Brain pericyte (primary cell): ENCODE results near the gene DAPK2.
"Not testable (repeated sequence)": the region's sequence is repeated elsewhere in the genome, so short reads cannot be mapped to it uniquely, and the experiment has no call there.

ENCODE experiments used
- DNase-seq: peaks from one replicate; pipeline ENCODE4 v3.0.0-alpha.2; 2012; ENCODE audit warnings: low read depth, low spot score

DAPK2 gene

DNA sequence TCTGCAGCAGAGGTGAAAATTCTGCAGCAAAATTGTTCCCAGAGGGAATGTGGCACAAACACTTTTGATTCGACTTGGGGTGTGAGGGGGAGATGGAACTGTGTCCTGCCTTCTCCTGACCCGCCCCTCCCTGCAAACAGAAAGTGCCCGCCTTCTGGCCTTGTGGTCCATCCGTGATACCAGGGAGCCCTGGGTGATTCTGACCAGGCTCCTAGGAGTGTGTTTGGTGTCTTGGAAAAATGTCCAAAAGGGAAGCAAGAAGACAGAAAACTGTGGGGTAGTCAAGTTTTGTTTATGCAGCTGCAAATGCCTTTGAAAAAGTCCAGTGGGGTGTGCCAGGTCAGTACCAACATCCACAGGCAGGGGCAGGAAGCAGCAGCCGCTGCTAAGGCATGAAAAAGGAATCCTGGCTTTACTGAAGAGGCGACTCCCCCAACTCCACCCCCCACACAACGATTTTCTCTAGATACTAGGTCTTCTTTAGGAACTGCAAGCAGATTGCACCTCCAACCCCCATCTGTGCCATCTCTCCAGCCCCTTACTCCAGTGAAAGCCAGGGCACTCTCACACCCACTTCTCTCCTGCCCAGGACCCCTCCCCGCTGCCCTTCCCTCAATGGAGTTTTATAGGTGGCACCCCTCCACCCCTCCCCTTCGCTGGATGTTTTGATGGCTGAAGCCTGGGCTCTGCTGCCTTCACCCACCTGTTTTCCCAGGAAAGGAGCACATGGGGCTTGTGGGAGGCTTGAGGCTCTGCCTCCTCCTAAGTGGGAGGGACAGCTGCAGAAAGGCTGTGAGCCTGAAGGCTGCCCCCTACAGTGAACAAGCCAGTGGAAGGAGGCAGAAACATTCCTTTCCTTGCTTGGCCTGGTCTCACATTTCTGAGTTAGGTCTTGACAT, 130.2 kb downstream of the DAPK2 start:
- DNase-seq: peak; percentile 73

DNA sequence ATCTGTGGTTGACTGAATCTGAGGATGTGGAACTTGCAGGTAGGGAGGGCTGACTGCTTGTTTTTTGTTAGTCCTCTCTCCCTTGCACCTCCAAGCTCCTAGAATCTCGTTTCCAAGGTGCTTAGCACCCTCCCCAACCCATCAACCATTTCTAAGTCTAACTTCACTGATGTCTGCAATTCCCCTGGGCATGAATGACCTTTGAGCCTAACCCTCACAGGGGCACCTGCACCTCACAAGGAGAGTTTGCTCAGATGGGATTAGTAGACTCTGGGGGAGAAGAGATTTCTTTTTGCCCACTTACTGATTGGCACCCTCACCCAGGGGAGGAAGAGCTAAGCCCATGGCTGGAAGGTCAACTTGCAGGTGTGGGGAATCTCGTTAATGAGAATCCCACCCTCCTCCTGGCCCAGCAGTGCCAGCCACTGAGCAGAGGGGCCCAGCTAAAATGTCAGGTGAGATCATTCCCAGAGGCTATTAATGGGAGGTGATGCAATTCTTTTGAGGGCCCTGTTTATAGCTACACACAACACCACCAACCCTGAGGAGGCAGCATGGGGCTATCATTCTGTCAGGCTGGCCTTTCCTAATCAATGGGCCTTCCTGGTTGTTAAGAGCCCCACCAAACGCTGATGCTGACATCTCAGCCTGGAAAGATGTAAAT, 130.9 kb downstream of the DAPK2 start:
- DNase-seq: no peak

DNA sequence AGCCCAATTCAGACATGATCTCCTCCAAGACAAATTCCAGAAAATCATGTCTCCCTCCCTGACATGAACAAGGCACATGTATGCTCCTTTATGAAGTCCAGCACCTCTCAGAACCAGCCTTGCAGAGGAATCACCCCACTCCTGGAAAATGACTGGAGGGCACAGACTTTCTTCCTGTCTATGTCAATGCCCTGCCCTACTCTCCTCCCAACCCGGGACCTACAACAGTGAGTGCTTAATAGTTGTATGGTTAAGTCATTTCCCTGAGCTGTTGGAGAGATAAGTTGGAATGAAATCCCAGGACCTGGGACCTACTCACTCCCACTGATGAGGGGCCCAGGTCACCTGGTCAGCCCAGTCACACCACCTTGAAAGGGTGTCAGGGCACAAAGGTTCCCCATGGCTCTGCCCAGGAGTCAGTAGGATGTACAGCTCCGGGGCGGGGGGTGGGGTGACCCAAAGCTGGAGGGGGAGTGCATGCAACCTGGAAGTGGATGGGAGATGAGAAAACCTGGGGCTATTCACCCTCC, 132.4 kb downstream of the DAPK2 start:
- DNase-seq: no peak

DNA sequence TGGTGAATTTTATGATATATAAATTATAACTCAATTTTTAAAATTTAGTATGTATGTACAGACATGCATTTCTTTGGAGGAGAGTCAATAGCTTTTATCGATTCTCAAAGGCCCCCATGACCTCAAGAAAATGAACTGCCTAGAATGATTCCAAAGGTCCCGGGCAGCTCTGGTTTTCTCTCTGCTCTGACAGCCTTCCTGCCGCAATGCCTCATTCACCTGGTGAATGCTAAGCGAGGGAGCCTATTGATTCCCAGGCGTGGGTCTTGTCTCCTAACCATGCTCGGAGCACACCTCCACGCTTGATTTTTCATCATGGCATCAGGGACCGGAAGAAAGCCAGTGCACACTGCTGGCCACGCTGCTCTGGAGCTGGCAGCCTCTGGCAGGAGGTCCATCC, 132.9 kb downstream of the DAPK2 start:
- DNase-seq: no peak

DNA sequence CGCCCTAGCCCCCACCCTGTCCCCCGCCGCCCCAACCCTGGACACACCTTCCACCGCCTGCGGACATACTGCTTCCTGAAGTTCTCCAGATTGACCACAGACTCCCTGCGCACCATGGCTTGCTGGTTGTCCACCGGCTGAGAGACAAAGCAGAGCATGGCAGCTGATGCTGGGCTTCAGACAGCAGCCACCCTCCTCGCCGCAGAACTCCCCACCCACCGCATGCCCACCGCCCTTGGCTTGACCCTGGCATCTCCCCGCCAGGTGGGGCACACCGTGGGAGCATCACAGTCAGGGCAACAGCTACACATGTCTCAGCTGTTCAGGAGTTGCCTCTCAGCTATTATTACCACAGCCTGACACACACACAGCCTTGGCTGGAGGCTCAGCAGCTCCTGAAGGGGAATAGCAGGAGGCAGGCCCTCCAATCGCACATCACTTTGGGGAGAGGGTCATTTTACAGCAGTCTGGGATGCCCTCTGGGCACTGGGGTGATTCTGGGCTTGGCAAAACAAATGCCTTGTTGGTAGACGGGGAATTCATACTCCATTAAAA, 134.1 kb downstream of the DAPK2 start:
- no peak for DNase-seq

DNA sequence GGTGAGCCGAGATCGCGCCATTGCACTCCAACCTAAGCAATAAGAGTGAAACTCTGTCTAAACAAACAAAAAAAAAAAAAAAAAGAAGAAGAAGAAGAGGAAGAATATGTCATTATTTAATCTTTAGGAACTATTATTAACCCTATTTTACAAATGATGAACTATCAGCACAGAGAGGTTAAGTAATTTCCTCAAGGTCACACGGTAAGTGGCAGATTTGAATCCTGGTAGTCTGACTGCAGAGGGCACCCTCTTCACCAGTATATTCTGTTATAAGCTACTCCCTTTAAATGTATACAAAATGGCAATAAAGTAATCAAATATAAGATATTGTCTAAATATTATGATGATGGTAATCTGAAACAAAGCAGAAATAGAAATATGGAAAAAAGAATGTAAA, 135.1 kb downstream of the DAPK2 start:
- DNase-seq: no peak

DNA sequence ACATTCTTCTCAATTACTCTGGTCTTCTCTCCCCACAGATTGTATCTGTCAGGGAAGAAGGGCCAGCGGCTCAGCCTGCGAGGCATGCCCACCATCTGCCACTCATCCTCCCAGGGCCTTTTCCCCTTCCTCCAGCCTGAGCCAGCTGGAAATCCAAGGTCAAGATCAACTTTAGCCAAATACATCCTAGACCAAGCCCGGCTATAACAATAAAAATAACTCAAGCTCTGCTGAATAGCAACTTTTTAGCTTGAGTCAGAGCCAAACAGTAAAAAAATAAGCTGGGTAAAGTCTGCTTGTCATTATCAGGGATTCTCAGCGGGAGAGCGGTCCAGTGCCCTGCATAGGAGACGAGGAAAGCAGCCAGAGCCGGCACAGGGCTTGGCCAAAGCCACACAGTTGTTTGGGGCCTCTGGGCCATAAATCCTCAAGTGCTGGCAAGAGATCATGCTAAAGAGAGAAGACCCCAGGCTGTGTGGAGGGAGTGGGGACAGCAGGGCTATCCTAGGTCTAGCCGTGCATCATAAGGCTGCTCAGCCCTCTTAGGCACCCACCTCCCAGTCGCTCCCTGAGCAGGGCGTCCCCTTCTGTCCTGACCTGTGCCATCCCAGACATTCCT, 136.4 kb downstream of the DAPK2 start:
- DNase-seq: peak; percentile 75

DNA sequence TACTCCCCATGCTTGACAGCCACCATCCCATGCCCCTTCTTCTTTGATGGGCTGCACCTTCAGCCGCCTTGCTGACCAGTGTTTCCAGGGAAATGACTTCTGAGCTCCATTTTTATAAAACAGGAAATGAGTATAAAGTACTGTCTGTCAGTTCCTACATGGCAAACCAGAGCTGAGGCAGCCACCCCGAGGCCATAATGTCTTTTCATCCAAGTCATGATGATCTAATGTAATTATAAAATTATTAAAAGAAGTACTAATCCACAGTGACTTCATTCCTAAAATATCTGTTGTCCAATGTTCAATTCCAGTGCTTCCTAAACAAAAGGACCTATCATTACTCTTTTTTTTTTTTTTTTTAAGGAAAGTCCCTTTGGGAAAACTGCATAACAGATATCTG, 137.3 kb downstream of the DAPK2 start:
- DNase-seq: no peak

DNA sequence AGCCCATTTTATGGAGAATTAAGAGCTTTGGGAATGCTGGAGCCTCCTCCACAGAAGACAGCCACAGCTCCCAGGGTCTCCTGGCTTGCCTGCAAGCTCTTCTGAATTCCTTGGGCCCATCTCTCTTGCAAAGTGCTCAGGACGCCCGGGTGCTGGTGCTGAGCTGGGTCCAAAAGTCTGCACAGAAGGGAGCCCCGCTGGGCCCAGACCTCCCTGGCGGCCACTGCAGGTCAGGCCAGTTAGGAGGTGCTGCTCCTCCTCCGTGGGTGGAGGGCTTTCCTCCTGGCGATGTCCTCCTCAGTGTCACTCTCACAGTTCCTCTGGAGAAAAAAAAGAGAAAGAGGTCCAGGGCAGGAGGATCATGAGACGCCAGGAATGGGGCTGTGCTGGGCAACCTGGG, 138.0 kb downstream of the DAPK2 start:
- DNase-seq: no peak

DNA sequence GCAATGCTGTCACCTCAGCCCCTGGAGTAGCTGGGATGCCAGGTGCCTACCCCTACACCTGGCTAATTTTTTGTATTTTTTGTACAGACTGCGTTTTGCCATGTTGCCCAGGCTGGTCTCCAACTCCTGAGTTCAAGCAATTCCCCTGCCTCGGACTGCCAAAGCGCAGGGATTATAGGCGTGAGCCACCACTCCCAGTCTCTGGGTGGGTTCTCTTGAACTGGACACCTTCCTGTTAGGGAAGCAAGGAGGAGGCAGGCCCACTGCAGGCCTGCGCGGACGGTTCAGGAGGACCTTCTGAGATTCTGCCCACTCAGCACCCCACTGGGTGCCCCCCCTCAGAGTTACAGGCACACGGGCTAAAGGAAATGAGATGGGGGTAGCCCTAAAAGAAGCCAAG, 138.8 kb downstream of the DAPK2 start:
- no peak for DNase-seq

DNA sequence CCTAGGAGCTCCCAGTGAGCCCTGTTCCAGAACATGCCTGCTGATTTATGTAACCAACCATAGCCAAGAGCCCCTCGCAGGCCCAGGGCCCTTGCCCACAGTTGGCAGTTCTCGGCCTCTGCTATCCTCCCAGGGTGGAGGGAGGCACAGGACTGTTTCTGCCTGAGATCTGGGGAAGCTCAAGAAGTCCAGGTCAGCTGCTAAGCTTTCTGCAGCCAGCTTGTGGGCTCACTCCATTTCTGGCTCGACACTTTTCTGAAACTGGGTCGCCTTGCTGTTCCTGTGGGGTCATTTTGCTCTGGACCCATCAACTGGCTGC, 140.1 kb downstream of the DAPK2 start:
- no peak for DNase-seq

DNA sequence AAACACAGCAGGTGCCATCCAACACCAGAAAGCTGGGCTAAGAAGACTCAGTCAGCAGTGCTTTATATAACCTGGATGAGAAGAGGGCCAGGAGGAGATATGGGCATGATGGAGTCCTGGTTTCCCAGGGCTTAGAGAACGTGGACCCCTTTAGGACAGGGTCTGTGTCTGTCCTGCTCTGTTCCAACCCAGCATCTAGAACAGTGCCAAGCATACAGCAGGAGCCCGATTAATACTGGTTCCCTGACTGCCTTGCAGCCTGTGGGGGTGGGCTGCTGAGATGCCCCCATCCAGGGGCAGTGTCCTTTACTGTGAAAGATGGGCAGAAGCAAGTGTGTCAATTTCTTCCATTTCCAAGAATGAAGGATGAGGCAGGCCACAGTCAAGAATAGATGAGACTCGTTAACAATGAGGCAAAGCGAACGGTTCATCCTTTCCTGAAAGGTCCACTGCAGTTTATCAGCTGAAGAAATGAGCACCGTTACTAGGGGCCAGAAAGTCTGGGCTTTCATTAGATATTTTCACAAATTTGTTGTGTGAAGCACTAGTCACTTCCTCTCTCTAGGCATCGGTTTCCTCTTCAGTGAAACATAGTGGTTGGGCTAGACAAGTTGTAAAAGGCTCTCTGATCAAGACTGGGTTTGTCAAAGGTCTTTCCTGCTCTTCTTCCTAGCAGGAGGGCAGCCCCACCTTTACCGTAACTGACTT, 140.6 kb downstream of the DAPK2 start:
- DNase-seq: no peak

DNA sequence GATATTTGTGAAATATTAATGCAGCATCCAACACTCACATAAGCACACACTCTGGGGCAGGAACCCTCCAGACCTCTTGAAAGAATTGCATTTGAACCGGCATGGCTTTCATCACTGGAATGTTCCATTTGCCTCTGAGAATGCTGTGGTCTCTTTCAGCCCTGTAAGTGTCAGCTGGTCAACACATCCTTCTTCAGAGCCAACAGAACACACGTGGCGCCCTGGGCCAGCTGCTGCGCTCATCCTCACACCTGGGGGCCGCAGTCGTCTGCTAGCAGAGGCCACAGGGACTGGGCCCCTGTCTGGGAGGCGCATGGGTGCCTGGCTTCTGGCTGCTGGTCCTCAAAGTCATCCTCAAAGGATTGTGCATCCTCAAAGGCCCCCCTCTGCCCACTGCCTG, 141.2 kb downstream of the DAPK2 start:
- no peak for DNase-seq

DNA sequence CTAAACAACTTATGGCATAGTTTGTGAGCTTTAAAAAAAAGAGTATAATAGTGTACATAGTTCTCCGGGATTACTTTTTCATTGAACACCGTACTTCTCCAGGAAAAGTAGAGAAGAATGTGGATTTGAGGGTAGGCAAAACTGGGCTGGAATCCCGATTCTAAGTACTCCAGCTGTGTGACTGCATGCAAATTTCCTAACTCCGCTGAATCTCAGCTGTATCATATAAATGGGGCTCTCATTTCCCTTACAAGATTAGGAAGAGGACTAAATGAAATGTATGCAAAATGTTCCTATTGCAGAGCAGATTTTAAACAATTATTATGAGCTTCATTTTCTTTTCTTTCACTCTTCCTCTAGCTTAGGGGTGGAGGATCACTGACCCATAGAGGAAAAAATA, 142.2 kb downstream of the DAPK2 start:
- DNase-seq: no peak

DNA sequence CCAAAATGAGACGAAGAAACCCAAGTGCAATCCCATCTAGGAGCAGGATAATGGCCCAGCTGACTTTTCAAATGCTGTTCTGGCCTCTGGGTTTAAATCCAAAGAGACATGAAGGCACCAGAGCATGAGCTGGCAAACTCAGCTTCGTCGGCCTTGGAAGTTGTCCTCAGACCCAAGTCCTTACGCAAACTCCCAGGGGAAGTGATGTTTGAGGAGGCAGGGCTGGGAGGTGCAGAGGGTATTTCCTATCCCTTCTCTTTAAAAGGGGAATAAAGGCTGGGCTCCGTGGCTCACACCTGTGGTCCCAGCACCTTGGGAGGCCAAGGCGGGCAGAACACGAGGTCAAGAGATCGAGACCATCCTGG, 143.6 kb downstream of the DAPK2 start:
- no peak for DNase-seq

DNA sequence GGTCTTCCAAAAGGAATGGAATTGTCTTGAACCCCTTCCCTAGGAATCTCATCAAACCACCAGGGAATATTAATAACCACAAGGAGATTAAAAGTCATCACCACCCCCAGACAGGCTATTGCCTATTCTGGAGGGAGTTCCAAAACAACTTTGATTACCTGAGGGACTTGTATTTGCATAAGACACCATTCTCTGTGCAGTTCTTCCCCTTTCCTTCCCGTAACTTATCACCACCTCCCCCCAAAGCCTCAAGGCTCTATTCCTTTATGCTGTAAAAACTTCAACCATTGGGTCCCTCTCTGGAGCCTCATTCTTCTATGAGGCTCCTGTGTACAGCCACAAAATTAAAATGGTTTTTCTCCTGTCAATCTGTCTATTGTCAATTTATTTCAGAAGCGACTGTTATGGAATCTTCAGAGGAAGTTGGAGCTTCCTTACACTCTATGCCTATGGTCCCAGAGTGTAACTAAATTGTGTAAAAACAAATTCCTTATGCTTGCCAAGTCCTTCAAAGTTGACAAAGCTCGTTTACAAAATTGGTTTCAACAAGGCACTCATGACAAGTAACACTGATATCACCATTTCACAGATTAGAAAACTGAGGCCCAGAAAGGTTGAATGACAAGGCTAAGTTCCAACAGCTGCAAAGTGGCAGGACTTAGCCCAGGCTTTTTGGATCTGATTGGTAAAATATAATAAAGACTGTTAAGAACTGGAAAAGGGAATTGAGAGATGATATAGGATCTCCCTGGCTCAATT, 144.2 kb downstream of the DAPK2 start:
- DNase-seq: no peak

DNA sequence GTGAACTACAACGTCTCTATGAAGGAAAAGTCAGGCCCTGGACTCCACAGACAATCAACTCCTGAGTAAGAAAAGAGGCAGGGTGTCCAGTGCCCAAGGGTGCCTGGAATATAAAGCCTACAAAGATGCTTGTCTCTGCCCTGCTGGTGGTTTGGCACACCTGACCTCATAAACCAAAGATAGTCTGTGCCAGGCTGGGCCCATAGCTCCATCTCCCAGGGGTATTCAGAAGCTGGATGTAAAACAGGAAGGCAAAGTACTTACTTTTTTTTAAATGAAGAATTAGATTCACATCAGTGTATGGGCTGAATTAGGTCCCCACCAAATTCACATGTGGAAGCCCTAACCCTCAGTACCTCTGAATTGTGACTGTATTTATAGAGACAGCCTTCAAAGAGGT, 146.0 kb downstream of the DAPK2 start:
- DNase-seq: no peak

DNA sequence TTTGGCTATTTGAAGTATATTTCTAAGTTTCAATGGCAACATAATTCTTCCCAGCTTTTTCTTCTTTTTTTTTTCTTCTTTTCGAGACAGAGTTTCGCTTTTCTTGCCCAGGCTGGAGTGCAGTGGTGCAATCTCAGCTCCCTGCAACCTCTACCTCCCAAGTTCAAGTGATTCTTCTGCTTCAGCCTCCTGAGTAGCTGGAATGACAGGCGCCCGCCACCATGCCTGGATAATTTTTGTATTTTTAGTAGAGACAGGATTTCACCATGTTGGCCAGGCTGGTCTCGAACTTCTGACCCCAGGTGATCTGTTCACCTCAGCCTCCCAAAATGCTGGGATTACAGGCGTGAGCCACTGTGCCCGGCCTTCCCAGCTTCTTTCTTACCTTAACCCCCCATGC, 146.7 kb downstream of the DAPK2 start:
- DNase-seq: not testable (repeated sequence)

DNA sequence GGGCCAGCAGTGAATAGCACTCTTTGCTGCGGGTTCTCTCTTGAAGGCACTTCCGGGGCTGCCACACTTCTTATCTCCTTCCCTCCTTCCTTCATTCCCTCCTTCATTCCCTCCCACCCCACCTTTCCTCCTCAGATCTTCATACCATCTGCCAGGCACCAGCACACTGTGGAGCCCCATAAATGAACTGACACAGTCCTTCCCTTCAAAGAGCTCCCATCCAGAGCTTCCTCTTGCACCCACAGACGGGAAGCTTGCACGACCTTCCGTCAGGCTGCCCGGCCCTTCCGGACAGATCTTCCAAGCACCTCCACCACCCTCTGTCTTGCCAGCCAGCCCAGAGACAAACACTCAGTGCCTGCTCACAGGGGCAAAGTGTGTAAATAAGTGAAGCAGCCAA, 147.1 kb downstream of the DAPK2 start:
- no peak for DNase-seq

DNA sequence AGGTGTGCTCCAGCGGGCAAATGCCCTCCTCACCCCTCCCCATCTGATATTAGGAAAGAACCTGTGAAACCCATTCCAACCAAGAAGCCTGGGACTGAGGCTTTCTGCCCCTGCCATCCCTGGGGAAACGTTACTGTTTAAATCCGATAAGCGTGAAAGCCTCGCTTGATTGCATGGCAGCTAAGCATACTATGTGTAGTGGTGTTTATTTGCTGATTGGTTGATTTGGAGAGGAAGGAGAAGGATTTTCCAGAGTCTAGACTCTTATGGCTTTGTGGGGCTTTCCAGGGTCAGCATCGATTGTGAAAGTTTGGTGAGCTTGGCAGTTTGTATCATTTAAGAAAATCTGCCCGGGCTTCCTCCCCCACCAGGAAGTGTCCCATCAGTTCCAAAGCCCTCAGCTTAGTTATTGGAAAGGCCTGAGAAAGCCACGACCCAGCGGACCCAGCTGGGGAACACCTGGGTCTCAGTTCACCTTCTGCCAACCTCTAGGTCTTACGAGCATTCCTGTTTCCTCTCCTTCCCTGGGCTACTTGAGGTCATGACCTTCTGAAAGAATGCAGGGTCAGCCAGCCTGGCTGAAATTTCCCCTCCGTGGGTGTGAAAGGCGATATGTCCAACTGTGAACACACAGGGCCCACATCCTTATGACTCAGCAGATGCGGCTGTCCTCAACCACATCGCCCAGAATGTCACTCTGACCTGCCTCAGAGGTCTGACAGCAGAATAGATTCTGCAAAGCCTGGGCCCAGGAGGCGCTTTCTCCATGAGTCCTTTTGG, 149.8 kb downstream of the DAPK2 start:
- DNase-seq: peak; percentile 39
